HG02588 (cell line): Measurements from ENCODE around the gene NT5C3A.
"Not testable (repeated sequence)": the region's sequence is repeated elsewhere in the genome, so short reads cannot be mapped to it uniquely, and the experiment has no call there.

ENCODE experiments used
- ATAC-seq: cut with Tn5 transposase; IDR thresholded peaks from one replicate; pipeline ENCODE4 v1.9.1; 2021; ENCODE audit warnings: mild to moderate bottlenecking, moderate library complexity; ENCODE audit not compliant: unreplicated experiment

Gene NT5C3A

GRCh38 chr7:32991068-32991585 is 71.4 kb downstream of the NT5C3A start:
- ATAC-seq: not testable (repeated sequence)

DNA sequence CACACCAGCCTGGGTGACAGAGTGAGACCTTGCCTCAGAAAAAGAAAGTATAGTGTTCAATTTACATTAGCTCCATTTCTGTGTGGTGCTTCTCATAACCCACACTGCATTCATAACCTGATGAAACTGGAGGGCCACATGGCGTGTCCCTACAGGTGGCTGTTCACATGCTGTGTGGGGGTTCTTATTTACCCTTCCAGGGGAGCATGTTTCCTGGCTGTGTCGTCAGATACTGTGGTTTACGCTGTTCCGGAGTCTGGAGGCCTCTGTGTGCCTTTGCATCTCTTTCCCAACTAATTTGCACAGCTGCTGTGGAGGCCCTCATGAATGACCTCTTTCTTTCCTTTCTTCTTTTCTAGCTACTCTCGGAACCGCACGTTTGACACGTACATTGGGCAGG is 74.4 kb downstream of the NT5C3A start:
- peak; percentile 85 for ATAC-seq

GRCh38 chr7:32979902-32980301 is 82.7 kb downstream of the NT5C3A start:
- not testable (repeated sequence) for ATAC-seq

- not testable (repeated sequence) for ATAC-seq
These were observed 83.3 kb downstream of the NT5C3A start for GRCh38 chr7:32979246-32979645.

GRCh38 chr7:32977159-32977558 is 85.4 kb downstream of the NT5C3A start:
- ATAC-seq: not testable (repeated sequence)

GRCh38 chr7:32971967-32972366 is 90.6 kb downstream of the NT5C3A start:
- ATAC-seq: not testable (repeated sequence)

DNA sequence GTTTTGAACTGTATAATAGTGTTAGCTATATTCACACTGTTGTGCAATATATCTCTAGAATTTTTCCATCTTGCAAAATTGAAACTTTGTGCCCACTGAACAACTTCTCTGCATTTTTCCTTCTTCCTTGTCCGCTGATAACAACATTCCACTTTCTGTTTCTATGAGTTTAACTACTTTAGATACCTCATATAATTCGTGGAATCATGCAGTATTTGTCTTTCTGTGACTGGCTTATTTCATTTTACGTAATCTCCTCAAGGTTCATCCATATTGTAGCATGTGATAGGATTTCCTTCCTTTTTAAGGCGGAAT is 95.4 kb downstream of the NT5C3A start:
- ATAC-seq: not testable (repeated sequence)

DNA sequence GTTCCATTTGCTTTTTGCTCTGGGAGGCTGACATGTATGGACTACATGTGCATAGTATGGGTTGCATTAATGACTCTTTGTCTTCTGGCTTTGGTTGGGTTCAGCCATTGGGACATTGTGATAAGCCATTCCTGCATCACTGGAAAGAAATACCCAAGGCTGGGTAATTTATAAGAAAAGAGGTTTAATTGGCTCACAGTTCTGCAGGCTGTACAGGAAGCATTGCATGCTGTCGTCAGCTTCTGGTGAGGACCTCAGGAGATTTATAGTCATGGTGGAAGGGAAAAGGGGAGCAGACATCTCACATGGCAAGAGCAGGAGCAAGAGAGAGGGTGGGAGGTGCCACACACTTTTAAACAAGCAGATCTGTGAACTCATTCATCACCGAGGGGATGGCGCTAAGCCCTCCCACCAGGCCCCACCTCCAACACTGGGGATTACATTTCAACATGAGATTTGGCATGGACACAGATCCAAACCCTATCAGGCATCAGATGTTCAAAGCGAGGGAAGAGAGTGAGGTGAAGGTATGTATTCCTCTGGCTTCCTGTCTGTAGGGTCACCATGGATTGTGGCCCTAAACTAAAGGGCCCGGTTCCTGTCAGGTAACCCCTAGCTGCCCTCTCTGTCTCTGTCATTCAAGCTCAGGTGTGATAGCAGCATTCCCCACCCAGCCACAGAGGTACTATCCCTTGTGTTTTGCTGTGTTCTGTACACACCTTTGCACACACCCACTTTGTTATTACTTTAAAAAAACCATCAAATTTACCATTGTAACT is 95.9 kb downstream of the NT5C3A start:
- ATAC-seq: not testable (repeated sequence)

GRCh38 chr7:32964461-32965159 is 98.0 kb downstream of the NT5C3A start:
- ATAC-seq: peak; percentile 96
